HepG2 (cell line): ENCODE data around the gene GPER1. TPM values are rescaled to one million over a fixed set of nuclear protein-coding genes. Genes with fewer than 3 reads are reported as not detected.

Source experiments
- CC2D1A ChIP-seq: sonication (generic); formaldehyde crosslinking; IDR thresholded peaks from 2 replicates; pipeline ENCODE4 v1.8.1; 2023; ENCODE audit warnings: mild to moderate bottlenecking, missing genetic modification reagents
- CENPX ChIP-seq: sonication (generic); formaldehyde crosslinking; IDR thresholded peaks from 2 replicates; pipeline ENCODE4 v1.9.0; 2021; ENCODE audit warnings: mild to moderate bottlenecking, missing genetic modification reagents, moderate library complexity
- PAXIP1 ChIP-seq: sonication (generic); formaldehyde crosslinking; conservative IDR thresholded peaks from 2 replicates; pipeline ENCODE4 v1.4.0; 2020; ENCODE audit warnings: mild to moderate bottlenecking, missing genetic modification reagents, moderate library complexity
- PHF20 ChIP-seq: sonication (generic); formaldehyde crosslinking; IDR thresholded peaks from 2 replicates; pipeline ENCODE4 v1.5.0; 2020; ENCODE audit warnings: mild to moderate bottlenecking, missing genetic modification reagents
- PHF21A ChIP-seq: sonication (generic); formaldehyde crosslinking; IDR thresholded peaks from 2 replicates; pipeline ENCODE4 v1.5.0; 2020; ENCODE audit warnings: mild to moderate bottlenecking, missing genetic modification reagents
- PITX1 ChIP-seq: sonication (generic); formaldehyde crosslinking; IDR thresholded peaks from 2 replicates; pipeline ENCODE4 v1.5.1; 2020; ENCODE audit warnings: mild to moderate bottlenecking, missing genetic modification reagents
- ZNF430 ChIP-seq: sonication (generic); formaldehyde crosslinking; IDR thresholded peaks from 2 replicates; pipeline ENCODE4 v1.9.0; 2021; ENCODE audit warnings: mild to moderate bottlenecking, missing genetic modification reagents
- ZNF687 ChIP-seq: sonication (generic); formaldehyde crosslinking; IDR thresholded peaks from 2 replicates; pipeline ENCODE4 v1.5.1; 2020; ENCODE audit warnings: mild to moderate bottlenecking, missing genetic modification reagents, moderate library complexity
- ZSCAN12 ChIP-seq: sonication (generic); formaldehyde crosslinking; IDR thresholded peaks from 2 replicates; pipeline ENCODE4 v1.9.0; 2021; ENCODE audit warnings: mild to moderate bottlenecking, missing genetic modification reagents
- polyA plus RNA-seq, 8 experiments: library from polyadenylated mRNA; depleted of rRNA in 3 of 8; stranded (reverse) in 7 of 8; unstranded in 1 of 8; fragments of >200 nt; fragmentation: Illumina TruSeq in 4 of 8; extraction: Trizol in 4 of 8; gene quantifications; 2 replicates each; pipeline versions ENCODE4 v1.2.1 to v1.2.3, GENCODE V29; 2011 to 2016; ENCODE audit warnings: low read depth in 4 of 8, missing spikeins in 1 of 8, mixed read lengths in 1 of 8; ENCODE audit not compliant: insufficient read depth in 1 of 8
- total RNA-seq, 5 experiments: library from RNA; depleted of rRNA; stranded (reverse); fragments of >200 nt; fragmentation: Illumina TruSeq; extraction: Trizol; gene quantifications; 2 replicates each; pipeline ENCODE4 v1.2.3, GENCODE V29; 2016; ENCODE audit warnings: low read depth in 1 of 5
- TF ChIP-seq, protein P1 (sequence below): sonication (generic); formaldehyde crosslinking; IDR thresholded peaks from 2 replicates; pipeline ENCODE4 v1.8.0; 2022; ENCODE audit warnings: mild to moderate bottlenecking, missing genetic modification reagents, moderate library complexity
- TF ChIP-seq, protein P2 (sequence below), 2 experiments: sonication (generic) in 1 of 2; formaldehyde crosslinking in 1 of 2; IDR thresholded peaks; 2 replicates each; pipeline versions ENCODE4 v1.4.0 to v1.6.1; 2018 to 2020; ENCODE audit warnings: missing genetic modification reagents in 2 of 2, borderline replicate concordance in 1 of 2, low read depth in 1 of 2, mild to moderate bottlenecking in 1 of 2, missing biosample characterization in 1 of 2
- TF ChIP-seq, protein P3 (sequence below): sonication (generic); formaldehyde crosslinking; IDR thresholded peaks from 2 replicates; pipeline ENCODE4 v1.8.1; 2023; ENCODE audit warnings: mild to moderate bottlenecking, moderate library complexity, missing genetic modification reagents

GPER1 gene
- total and polyA plus RNA-seq, 2 of the 13 experiments (the other 11 are each of a cell fraction or from before 2014, with no cell fraction given) = 12.7 to 19.7 TPM

DNA sequence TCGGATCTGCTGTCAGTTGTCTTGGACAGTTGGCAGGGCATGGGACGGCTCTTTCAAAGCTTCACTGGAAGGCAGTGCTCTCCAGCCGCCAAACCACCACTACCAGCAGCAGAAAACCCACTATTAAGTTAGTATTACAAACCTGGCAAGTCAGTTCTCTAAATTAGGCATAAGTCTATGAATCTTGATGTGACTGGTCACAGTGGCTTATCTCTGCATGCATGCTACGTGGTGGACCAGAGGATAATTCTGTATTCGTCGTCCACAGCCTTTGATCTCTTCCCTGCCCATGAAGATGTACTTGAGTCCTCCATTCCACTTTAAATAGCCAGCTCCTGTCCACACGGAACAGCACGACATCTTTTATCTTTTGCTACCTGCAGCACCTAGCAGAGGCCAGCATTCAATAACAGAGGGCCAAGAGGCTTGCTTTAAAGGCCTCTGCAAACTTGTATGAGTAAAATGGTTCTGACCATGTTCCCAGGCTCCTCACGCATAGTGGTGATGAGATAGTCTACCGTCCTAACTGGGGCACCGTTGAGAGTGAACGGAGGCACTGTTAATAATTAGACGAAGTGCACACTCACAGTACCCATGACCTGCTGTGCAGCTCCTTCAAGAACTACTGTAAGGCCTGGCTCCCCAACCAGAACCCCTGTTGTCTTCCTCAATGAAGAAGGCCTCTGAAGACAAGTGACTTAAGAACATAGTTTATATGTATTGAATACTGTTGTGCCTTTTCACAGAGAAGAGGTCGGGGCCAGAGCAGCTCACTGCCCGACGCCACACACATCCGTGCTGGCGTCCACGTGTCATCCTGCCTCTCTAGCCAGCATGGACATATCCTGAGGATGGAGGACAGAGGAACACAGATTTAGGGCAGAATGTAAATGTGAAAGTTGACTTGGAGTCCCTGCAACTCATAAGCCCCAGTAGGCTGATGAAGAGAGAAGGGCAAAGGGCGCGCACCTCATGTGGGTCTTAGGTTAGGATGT is 42.5 kb upstream of the GPER1 start (continued):
- TF ChIP-seq, protein P1, sequence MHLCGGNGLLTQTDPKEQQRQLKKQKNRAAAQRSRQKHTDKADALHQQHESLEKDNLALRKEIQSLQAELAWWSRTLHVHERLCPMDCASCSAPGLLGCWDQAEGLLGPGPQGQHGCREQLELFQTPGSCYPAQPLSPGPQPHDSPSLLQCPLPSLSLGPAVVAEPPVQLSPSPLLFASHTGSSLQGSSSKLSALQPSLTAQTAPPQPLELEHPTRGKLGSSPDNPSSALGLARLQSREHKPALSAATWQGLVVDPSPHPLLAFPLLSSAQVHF (CRISPR knock-in tag) = no peak
- TF ChIP-seq ZNF687 (CRISPR knock-in tag) (peak; percentile 64), CC2D1A (CRISPR knock-in tag) (no peak), PITX1 (CRISPR knock-in tag) (0 out of 2 replicates have a peak, but pooled peaks have one; percentile 9), PHF20 (0 out of 2 replicates have a peak, but pooled peaks have one; percentile 34), ZSCAN12 (0 out of 2 replicates have a peak, but pooled peaks have one; percentile 17), PHF21A (CRISPR knock-in tag) (peak; percentile 60; the same call in 1 of the 2 replicates), PAXIP1 (CRISPR knock-in tag) (peak; percentile 32; the same call in 1 of the 2 replicates), CENPX (CRISPR knock-in tag) (no peak), ZNF430 (CRISPR knock-in tag) (peak; percentile 57; the same call in 1 of the 2 replicates)
- TF ChIP-seq, protein P2, sequence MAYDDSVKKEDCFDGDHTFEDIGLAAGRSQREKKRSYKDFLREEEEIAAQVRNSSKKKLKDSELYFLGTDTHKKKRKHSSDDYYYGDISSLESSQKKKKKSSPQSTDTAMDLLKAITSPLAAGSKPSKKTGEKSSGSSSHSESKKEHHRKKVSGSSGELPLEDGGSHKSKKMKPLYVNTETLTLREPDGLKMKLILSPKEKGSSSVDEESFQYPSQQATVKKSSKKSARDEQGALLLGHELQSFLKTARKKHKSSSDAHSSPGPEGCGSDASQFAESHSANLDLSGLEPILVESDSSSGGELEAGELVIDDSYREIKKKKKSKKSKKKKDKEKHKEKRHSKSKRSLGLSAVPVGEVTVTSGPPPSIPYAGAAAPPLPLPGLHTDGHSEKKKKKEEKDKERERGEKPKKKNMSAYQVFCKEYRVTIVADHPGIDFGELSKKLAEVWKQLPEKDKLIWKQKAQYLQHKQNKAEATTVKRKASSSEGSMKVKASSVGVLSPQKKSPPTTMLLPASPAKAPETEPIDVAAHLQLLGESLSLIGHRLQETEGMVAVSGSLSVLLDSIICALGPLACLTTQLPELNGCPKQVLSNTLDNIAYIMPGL (CRISPR knock-in tag; IDR thresholded peaks at IDR 0.05; ENCODE audit: borderline replicate concordance in 1 of 2, low read depth in 1 of 2) = 0 out of 4 replicates have a peak, but pooled peaks of 1 of the 2 experiments have one; percentile 7
- TF ChIP-seq, protein P3, sequence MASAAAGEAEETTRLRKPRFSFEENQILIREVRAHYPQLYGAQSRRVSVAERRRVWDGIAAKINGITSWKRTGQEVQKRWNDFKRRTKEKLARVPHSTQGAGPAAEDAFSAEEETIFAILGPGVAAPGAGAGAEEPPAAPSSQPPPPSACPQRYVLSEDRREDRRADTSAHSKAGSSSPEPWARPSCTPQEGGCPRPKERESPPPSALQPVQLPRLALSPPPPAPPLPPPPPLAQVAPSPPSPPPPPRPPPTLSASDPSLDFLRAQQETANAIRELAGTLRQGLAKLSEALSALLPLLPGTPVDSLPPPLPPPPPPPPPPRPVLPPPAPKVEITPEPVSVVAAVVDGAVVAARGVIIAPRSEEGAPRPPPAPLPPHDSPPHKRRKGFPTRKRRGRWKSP (CRISPR knock-in tag) = 0 out of 2 replicates have a peak, but pooled peaks have one; percentile 42
